GM12878 (cell line): ENCODE results near the gene PPHLN1. TPM values are rescaled to one million over a fixed set of nuclear protein-coding genes. Genes with fewer than 3 reads are reported as not detected.

Experiments
- ATAC-seq: fragments of 200-7000 bp; cut with Tn5 transposase; 3 replicates; pipeline ENCODE4 v1.9.1; 2020; ENCODE audit warnings: mild to moderate bottlenecking, moderate library complexity
- BruUV-seq: library from RNA; stranded (reverse); fragments of 400-500 nt; replicated peaks from 2 replicates; lab custom pipeline; 2021; lab: Mats Ljungman, UMichigan
- CTCF ChIA-PET: fragments of 300-600 bp; sonication (Branson Sonifier 250); formaldehyde crosslinking; extraction: SDS; loops from one replicate; lab custom pipeline; 2021; ENCODE audit warnings: inconsistent platforms; lab: Yijun Ruan, JAX
- POLR2A ChIA-PET: fragments of 350-600 bp; formaldehyde crosslinking; extraction: SDS; loops from one replicate; lab custom pipeline; 2021; ENCODE audit warnings: inconsistent platforms; lab: Charles Lee
- RAD21 ChIA-PET: fragments of 300-600 bp; sonication (Branson Sonifier 250); formaldehyde crosslinking; loops from one replicate; lab custom pipeline; 2023; ENCODE audit warnings: antibody characterized with exemption; ENCODE audit not compliant: unreplicated experiment; lab: Charles Lee
- SMC1A ChIA-PET: fragments of 300-600 bp; sonication (Branson Sonifier 250); formaldehyde crosslinking; loops from one replicate; lab custom pipeline; 2023; ENCODE audit not compliant: unreplicated experiment, uncharacterized antibody; lab: Charles Lee
- DNase-seq: peaks from one replicate; pipeline ENCODE4 v3.0.0-alpha.2; 2011; ENCODE audit warnings: low read depth, low spot score
- FAIRE-seq: peaks from 3 replicates; lab custom pipeline; 2011; peaks lifted over from hg19 to GRCh38; lab: Jason Lieb, UNC
- H2AFZ ChIP-seq: 2 replicates; pipeline ENCODE4 v1.6.0; 2011; ENCODE audit warnings: low read depth, low read length, control low read depth; ENCODE audit not compliant: control insufficient read depth
- H3K27ac ChIP-seq: 2 replicates; pipeline ENCODE4 v1.5.1; 2011; ENCODE audit warnings: control low read depth; ENCODE audit not compliant: control insufficient read depth, insufficient read depth
- H3K27me3 ChIP-seq, 2 experiments: replicated peaks in 1 of 2; 2 replicates each; pipeline versions ENCODE4 v1.6.0 to v1.6.1; 2011; ENCODE audit warnings: low read length in 1 of 2; ENCODE audit not compliant: control insufficient read depth in 2 of 2, insufficient read depth in 2 of 2
- H3K36me3 ChIP-seq, 2 experiments: 2 replicates each; pipeline ENCODE4 v1.5.1; 2011; ENCODE audit warnings: low read length in 1 of 2; ENCODE audit not compliant: control insufficient read depth in 2 of 2, insufficient read depth in 2 of 2
- H3K4me1 ChIP-seq: 2 replicates; pipeline ENCODE4 v1.6.1; 2011; ENCODE audit warnings: mild to moderate bottlenecking, low read length, moderate library complexity, mixed read lengths; ENCODE audit not compliant: control insufficient read depth, insufficient read depth
- H3K4me2 ChIP-seq: 2 replicates; pipeline ENCODE4 v1.6.0; 2011; ENCODE audit warnings: control low read depth; ENCODE audit not compliant: control insufficient read depth, insufficient read depth
- H3K4me3 ChIP-seq: fragments of 200-600 bp; sonication (generic); 2 replicates; pipeline ENCODE4 v1.5.1; 2016
- H3K79me2 ChIP-seq: 2 replicates; pipeline ENCODE4 v1.6.0; 2011; ENCODE audit warnings: low read length; ENCODE audit not compliant: control insufficient read depth, insufficient read depth
- H3K9ac ChIP-seq: 2 replicates; pipeline ENCODE4 v1.8.0; 2011; ENCODE audit warnings: low read length, control low read depth, mixed read lengths; ENCODE audit not compliant: control insufficient read depth, insufficient read depth
- H3K9me3 ChIP-seq: replicated peaks from 3 replicates; pipeline ENCODE4 v1.5.1; 2011; ENCODE audit warnings: mild to moderate bottlenecking, low read length; ENCODE audit not compliant: control insufficient read depth, insufficient read depth
- H4K20me1 ChIP-seq: 2 replicates; pipeline ENCODE4 v1.6.0; 2011; ENCODE audit not compliant: control insufficient read depth, insufficient read depth
- CEBPZ ChIP-seq: fragments of 150-350 bp; IDR thresholded peaks from 2 replicates; pipeline ENCODE4 v1.6.1; 2016; ENCODE audit warnings: low read depth, low read length
- MEF2A ChIP-seq: IDR thresholded peaks from 2 replicates; pipeline ENCODE4 v1.6.1; 2011; ENCODE audit warnings: low read depth, mild to moderate bottlenecking, low read length, moderate library complexity; ENCODE audit not compliant: insufficient read depth
- ZNF24 ChIP-seq: fragments of 450-650 bp; IDR thresholded peaks from 2 replicates; pipeline ENCODE4 v1.6.1; 2017; ENCODE audit warnings: antibody characterized with exemption, mild to moderate bottlenecking
- WGBS: methylation state at CpG from one replicate; pipeline ENCODE4 v1.1.6; 2016; ENCODE audit warnings: low lambda C conversion rate; ENCODE audit not compliant: insufficient replicate concordance, insufficient coverage; ENCODE audit errors: missing lambda C conversion rate; 5-methylcytosine and 5-hydroxymethylcytosine counted together
- in situ Hi-C: fragments of 300-500 bp; cut with MboI; formaldehyde crosslinking; loops from 9 replicates; pipeline ENCODE4 v1.14.3; 2018; ENCODE audit warnings: mixed read lengths
- intact Hi-C: fragments of 100-400 bp; cut with micrococcal nuclease; formaldehyde crosslinking; loops from one replicate; pipeline ENCODE4 v1.14.2; 2022; ENCODE audit not compliant: unreplicated experiment
- polyA plus RNA-seq, 11 experiments: library from polyadenylated mRNA; depleted of rRNA in 4 of 11; unstranded in 6 of 11; stranded (reverse) in 5 of 11; fragments of >200 nt; fragmentation: Nextera tagmentation in 4 of 11; fragmentation: Illumina TruSeq in 1 of 11; extraction: Ambion mirVana in 4 of 11; extraction: Trizol in 1 of 11; gene quantifications; 1 replicate in 1 of 11; 2 replicates in 10 of 11; pipeline versions ENCODE4 v1.2.1 to v1.2.3, GENCODE V29; 2011 to 2016; ENCODE audit warnings: inconsistent platforms in 2 of 11, missing spikeins in 2 of 11, low read depth in 1 of 11
- total RNA-seq, 4 experiments: library from RNA; depleted of rRNA in 3 of 4; stranded (reverse); fragments of >200 nt in 3 of 4; fragmentation: Illumina TruSeq in 1 of 4; extraction: Trizol in 1 of 4; gene quantifications; 2 replicates each; pipeline versions ENCODE4 v1.2.1 to v1.2.3, GENCODE V29; 2013 to 2021

Gene PPHLN1
- total and polyA plus RNA-seq, 10 of the 15 experiments (the other 5 are each of a cell fraction or from before 2014, with no cell fraction given) = 73.6 to 117 (median 92.1) TPM

DNA sequence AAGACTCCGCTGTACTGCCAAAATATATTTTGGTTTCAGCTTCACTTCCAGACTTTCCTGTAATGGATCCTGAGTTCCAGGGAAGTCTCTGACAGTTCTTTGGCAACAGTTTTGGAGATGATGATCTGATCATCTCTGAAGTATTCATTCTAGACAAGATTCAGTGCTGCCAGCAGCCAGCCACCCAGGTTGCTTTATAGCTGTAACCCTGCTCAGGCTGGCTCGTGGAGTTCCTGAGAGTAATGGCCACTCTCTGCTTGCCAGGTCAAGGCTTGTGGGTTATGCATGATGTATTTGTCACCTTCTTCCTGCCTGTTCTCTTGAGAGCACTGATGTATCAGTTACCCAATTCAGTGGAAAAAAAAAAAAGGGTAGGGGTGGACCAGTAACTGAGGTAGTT, 124.3 kb downstream of the PPHLN1 start (continued):
- TF ChIP-seq ZNF24 = no peak

DNA sequence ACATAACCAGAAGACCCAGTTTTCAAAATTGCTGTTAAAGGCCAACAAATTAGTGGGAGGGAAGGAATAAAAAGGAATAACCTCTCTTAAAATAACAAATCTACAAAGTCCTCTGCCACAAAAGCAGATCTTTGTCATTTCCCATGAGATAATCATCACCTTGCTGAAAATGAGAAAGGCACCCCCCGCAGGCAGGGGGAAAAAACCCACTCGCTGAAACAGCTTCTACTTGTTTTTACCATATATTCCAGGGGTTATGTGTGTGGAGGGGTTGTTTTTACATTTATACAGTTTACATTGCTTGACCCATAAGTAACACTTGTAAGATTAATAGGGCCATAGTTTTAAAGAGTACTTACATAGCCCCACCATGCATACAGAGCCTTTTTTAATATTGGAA, 132.6 kb downstream of the PPHLN1 start:
- WGBS = 50% methylated on average over 2 of the region's 2 CpGs
- no peak for FAIRE-seq
- intact Hi-C loops (no loop called here), in situ Hi-C loops (no loop called here)
- no peaks in the 10 kb centered on the region for H4K20me1 ChIP-seq
- RAD21 ChIA-PET = no interaction called here
- no peak overlapping the region for H3K4me2 ChIP-seq
- no peaks in the 10 kb centered on the region for H3K4me1 ChIP-seq
- no peak overlapping the region for H2AFZ ChIP-seq
- SMC1A ChIA-PET = interaction anchor here (1.3 kb wide), 1 partner anchor 10 kb away, joined by 4 read pairs; no protein-coding TSS in a partner anchor
- no TSS peak for BruUV-seq
- no peak for ATAC-seq
- H3K36me3 ChIP-seq = no peaks in the 10 kb centered on the region; a peak in 1 of 4 replicates
- CTCF ChIA-PET = interaction anchor here (0.7 kb wide), 1 partner anchor 10 kb away, joined by 5 read pairs; no protein-coding TSS in a partner anchor
- TF ChIP-seq CEBPZ (no peak), MEF2A (no peak)
- no peak for DNase-seq
- POLR2A ChIA-PET = no interaction called here
- no peak overlapping the region for H3K9ac ChIP-seq
- no peaks in the 10 kb centered on the region for H3K79me2 ChIP-seq
- no peaks in the 10 kb centered on the region for H3K27me3 ChIP-seq
- H3K27ac ChIP-seq = no peak overlapping the region
- no peak overlapping the region for H3K4me3 ChIP-seq
- H3K9me3 ChIP-seq = no peaks in the 10 kb centered on the region
